OCI-LY7 (cell line): ENCODE data around the gene SRPK2. TPM values are rescaled to one million over a fixed set of nuclear protein-coding genes. Genes with fewer than 3 reads are reported as not detected.

Experiments
- BruUV-seq: library from RNA; stranded (reverse); fragments of 400-500 nt; replicated peaks from 2 replicates; lab custom pipeline; 2021; lab: Mats Ljungman, UMichigan
- CTCF ChIA-PET: fragments of 300-600 bp; sonication (Branson Sonifier 250); formaldehyde crosslinking; loops from one replicate; lab custom pipeline; 2022; ENCODE audit warnings: antibody characterized with exemption; ENCODE audit not compliant: unreplicated experiment; lab: Charles Lee
- POLR2A ChIA-PET: fragments of 300-600 bp; sonication (Branson Sonifier 250); formaldehyde crosslinking; loops from one replicate; lab custom pipeline; 2022; ENCODE audit warnings: antibody characterized with exemption; lab: Charles Lee
- DNase-seq: peaks from one replicate; pipeline ENCODE4 v3.0.0-alpha.2; 2015; ENCODE audit warnings: low spot score
- H2AFZ ChIP-seq: fragments of 200-600 bp; sonication (generic), shearing (Covaris generic); 2 replicates; pipeline ENCODE4 v1.6.1; 2014; ENCODE audit warnings: mild to moderate bottlenecking, antibody characterized with exemption, low read length, moderate library complexity
- H3K27ac ChIP-seq: fragments of 200-600 bp; sonication (generic); 2 replicates; pipeline ENCODE4 v1.5.1; 2014; ENCODE audit warnings: mixed run types, low read depth, mild to moderate bottlenecking, moderate library complexity, low read length, inconsistent platforms; ENCODE audit not compliant: poor library complexity, severe bottlenecking
- H3K36me3 ChIP-seq: fragments of 200-600 bp; sonication (generic); 2 replicates; pipeline ENCODE4 v1.6.1; 2014; ENCODE audit warnings: mild to moderate bottlenecking, antibody characterized with exemption, low read length, moderate library complexity, mixed read lengths; ENCODE audit not compliant: insufficient read depth
- H3K4me1 ChIP-seq: fragments of 200-600 bp; sonication (generic); 2 replicates; pipeline ENCODE4 v1.5.1; 2014; ENCODE audit warnings: mild to moderate bottlenecking, low read length; ENCODE audit not compliant: insufficient read depth, poor library complexity, severe bottlenecking
- H3K4me2 ChIP-seq: fragments of 200-600 bp; sonication (generic); 2 replicates; pipeline ENCODE4 v1.6.1; 2014; ENCODE audit warnings: mild to moderate bottlenecking, low read length
- H3K4me3 ChIP-seq: fragments of 200-600 bp; sonication (generic); 2 replicates; pipeline ENCODE4 v1.5.1; 2014; ENCODE audit warnings: mild to moderate bottlenecking, low read depth, low read length; ENCODE audit not compliant: poor library complexity, severe bottlenecking
- H3K79me2 ChIP-seq: fragments of 200-600 bp; sonication (generic); 2 replicates; pipeline ENCODE4 v1.6.1; 2016; ENCODE audit warnings: low read depth, mild to moderate bottlenecking, low read length, moderate library complexity, mixed read lengths; ENCODE audit not compliant: insufficient read depth
- H3K9me2 ChIP-seq: fragments of 200-600 bp; sonication (generic); 2 replicates; pipeline ENCODE4 v1.6.1; 2016; ENCODE audit warnings: mild to moderate bottlenecking, low read length, mixed read lengths; ENCODE audit not compliant: insufficient read depth
- H3K9me3 ChIP-seq: fragments of 200-600 bp; sonication (generic); 2 replicates; pipeline ENCODE4 v1.6.1; 2014; ENCODE audit warnings: mild to moderate bottlenecking, mixed run types, low read length, mixed read lengths
- H4K20me1 ChIP-seq: fragments of 200-600 bp; sonication (generic); 2 replicates; pipeline ENCODE4 v1.6.1; 2014; ENCODE audit warnings: mild to moderate bottlenecking, antibody characterized with exemption, low read length, moderate library complexity, mixed read lengths; ENCODE audit not compliant: insufficient read depth
- CTCF ChIP-seq: fragments of 200-600 bp; sonication (generic); conservative IDR thresholded peaks from 2 replicates; pipeline ENCODE4 v1.5.1; 2014; ENCODE audit warnings: mild to moderate bottlenecking, antibody characterized with exemption, low read length, moderate library complexity, mixed read lengths
- EZH2phosphoT487 ChIP-seq: fragments of 200-600 bp; sonication (generic); IDR thresholded peaks from 2 replicates; pipeline ENCODE4 v1.6.1; 2018; ENCODE audit warnings: low read depth, borderline replicate concordance, mild to moderate bottlenecking, mixed run types, antibody characterized with exemption, low read length, moderate library complexity, mixed read lengths
- intact Hi-C: fragments of 100-400 bp; cut with micrococcal nuclease; formaldehyde crosslinking; loops from one replicate; pipeline ENCODE4 v1.10.0; 2022; ENCODE audit not compliant: unreplicated experiment
- total RNA-seq, 2 experiments: library from RNA; depleted of rRNA in 1 of 2; stranded (reverse); fragments of >200 nt in 1 of 2; shearing (Covaris generic) in 1 of 2; gene quantifications; 2 replicates each; pipeline ENCODE4 v1.2.3, GENCODE V29; 2014 to 2022

Gene SRPK2
- total RNA-seq, 2 experiments from 2014 or later = 22.1 to 26.8 TPM

- H3K9me2 ChIP-seq = no peaks in the 10 kb centered on the region
- H3K9me3 ChIP-seq = no peaks in the 10 kb centered on the region
- ChIA-PET POLR2A (interaction anchor here (0.7 kb wide), 1 partner anchor 938 kb away, joined by 3 read pairs; no protein-coding TSS in a partner anchor), CTCF (no interaction called here)
- no TSS peak for BruUV-seq
- no peak overlapping the region for H3K27ac ChIP-seq
- no peaks in the 10 kb centered on the region for H4K20me1 ChIP-seq
- no peaks in the 10 kb centered on the region for H3K36me3 ChIP-seq
- H3K79me2 ChIP-seq = no peaks in the 10 kb centered on the region
- no peaks in the 10 kb centered on the region for H3K4me1 ChIP-seq
- no peak overlapping the region for H3K4me3 ChIP-seq
- H3K4me2 ChIP-seq = no peak overlapping the region
- no peak for TF ChIP-seq CTCF
- no peak for TF ChIP-seq EZH2phosphoT487
- intact Hi-C loops = no loop called here
- DNase-seq = no peak
- no peak overlapping the region for H2AFZ ChIP-seq
Observed at GRCh38 chr7:105298439-105298894, 90.3 kb downstream of the SRPK2 start.

- H3K79me2 ChIP-seq = no peaks in the 10 kb centered on the region
- H3K9me3 ChIP-seq = no peaks in the 10 kb centered on the region
- H3K4me1 ChIP-seq = no peaks in the 10 kb centered on the region
- no peaks in the 10 kb centered on the region for H3K9me2 ChIP-seq
- H3K36me3 ChIP-seq = no peaks in the 10 kb centered on the region
- no peak overlapping the region for H3K27ac ChIP-seq
- no peak overlapping the region for H3K4me3 ChIP-seq
- ChIA-PET CTCF (no interaction called here), POLR2A (interaction anchor here (0.6 to 1.1 kb wide), 2 partner anchors 11 to 293 kb away, joined by 4 to 5 read pairs; no protein-coding TSS in a partner anchor)
- no peak overlapping the region for H3K4me2 ChIP-seq
- BruUV-seq = no TSS peak
- DNase-seq = no peak
- intact Hi-C loops = no loop called here
- H2AFZ ChIP-seq = no peak overlapping the region
- TF ChIP-seq CTCF = no peak
- no peak for TF ChIP-seq EZH2phosphoT487
- H4K20me1 ChIP-seq = no peaks in the 10 kb centered on the region
Observed at GRCh38 chr7:105297985-105298384, 90.7 kb downstream of the SRPK2 start.

- Histone ChIP-seq H3K9me2 (no peaks in the 10 kb centered on the region), H3K27ac (no peak overlapping the region), H3K4me2 (no peak overlapping the region), H3K9me3 (no peaks in the 10 kb centered on the region), H3K4me1 (no peaks in the 10 kb centered on the region), H3K79me2 (no peaks in the 10 kb centered on the region), H3K4me3 (no peak overlapping the region), H4K20me1 (no peaks in the 10 kb centered on the region), H3K36me3 (no peaks in the 10 kb centered on the region), H2AFZ (no peak overlapping the region)
- ChIA-PET POLR2A (interaction anchor here (0.6 to 1.1 kb wide), 4 partner anchors 12 to 292 kb away, joined by 3 to 5 read pairs (median 4); no protein-coding TSS in a partner anchor), CTCF (no interaction called here)
- no TSS peak for BruUV-seq
- intact Hi-C loops = no loop called here
- DNase-seq = no peak
- no peak for TF ChIP-seq CTCF
- no peak for TF ChIP-seq EZH2phosphoT487
Observed at GRCh38 chr7:105297309-105297708, 91.4 kb downstream of the SRPK2 start.
